HG03103 (cell line): ENCODE results near the gene HLA-F.

Experiments used
- ATAC-seq: cut with Tn5 transposase; IDR thresholded peaks from one replicate; pipeline ENCODE4 v1.9.1; 2021; ENCODE audit warnings: low read depth; ENCODE audit not compliant: unreplicated experiment

The HLA-F gene

DNA sequence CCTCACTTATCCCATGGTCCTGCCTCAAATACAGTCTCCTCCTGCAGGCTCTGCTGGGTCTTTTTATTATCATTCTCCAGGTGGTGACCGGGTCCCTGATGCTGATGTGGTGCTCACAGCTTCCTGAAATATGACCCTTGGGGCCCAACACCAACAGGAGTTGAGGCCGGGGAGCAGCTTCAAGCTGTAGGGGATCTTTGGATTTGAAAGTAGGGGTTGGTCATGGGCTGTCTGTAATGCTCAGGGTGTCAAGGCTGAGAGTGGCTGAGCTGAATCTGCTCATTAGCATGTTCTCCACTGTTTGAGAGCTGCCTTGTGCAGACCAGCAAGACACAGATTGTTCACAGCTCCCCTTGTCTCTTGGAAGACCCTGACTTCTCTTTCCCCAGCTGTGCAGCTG lies 35.5 kb downstream of the HLA-F start:
- no peak for ATAC-seq

DNA sequence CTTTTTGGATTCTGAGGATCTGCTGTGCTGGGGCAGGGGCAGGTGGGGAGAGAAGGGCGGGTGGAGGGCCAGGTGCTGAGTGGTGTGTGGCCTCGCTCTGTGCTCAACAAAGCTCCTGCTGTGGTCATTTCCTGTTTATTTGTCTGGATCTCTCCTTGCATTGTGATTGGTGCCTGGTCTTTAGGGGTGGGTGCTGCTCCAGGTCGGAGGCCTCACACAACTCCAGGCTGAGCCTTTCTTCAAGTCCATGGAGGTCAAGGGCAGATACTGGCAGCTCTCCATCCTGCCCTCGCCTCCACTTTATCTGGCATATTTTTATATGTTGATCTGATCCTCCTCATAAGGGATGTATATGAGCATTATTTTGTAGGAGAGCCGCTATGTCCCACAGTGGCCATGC lies 36.2 kb downstream of the HLA-F start:
- ATAC-seq, result no peak

DNA sequence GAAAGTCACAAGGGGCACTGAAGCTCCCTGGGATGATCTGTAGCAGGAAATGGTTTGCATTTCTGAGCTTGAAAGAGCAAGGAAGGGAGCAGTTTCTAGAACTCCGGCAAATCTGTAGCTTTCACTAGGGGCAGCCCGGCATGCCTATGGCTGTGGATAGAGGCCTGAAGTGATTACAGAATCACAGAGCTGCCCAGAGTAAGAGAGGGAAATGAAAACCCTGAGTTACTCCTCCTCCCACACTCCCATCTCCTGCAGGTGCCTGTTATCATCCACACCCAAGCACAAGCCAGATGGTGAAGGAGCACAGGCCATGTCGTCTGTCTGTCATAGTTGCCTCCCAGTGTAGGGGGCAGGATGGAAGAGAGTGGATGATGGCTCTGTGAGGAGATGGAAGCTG lies 37.1 kb downstream of the HLA-F start:
- no peak for ATAC-seq

DNA sequence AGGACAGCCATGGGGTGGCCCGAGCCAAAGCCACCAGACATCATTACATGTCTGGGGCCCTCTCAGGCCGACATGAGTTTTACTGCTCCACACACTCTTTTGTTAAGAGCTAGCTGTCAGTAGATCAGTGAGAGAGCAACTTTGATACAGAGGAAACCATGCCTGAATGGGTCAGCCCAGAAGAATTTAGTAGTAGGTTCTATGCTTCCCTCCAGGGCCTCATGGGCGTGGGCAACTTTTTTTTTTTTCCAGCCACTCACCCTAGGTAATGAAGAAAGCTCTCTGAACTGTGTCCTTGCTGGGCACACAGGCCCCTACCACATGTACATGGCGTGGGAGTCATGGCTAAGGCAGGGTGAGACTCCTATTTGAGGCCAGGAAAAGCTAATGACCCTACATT lies 38.8 kb downstream of the HLA-F start:
- ATAC-seq, result no peak

DNA sequence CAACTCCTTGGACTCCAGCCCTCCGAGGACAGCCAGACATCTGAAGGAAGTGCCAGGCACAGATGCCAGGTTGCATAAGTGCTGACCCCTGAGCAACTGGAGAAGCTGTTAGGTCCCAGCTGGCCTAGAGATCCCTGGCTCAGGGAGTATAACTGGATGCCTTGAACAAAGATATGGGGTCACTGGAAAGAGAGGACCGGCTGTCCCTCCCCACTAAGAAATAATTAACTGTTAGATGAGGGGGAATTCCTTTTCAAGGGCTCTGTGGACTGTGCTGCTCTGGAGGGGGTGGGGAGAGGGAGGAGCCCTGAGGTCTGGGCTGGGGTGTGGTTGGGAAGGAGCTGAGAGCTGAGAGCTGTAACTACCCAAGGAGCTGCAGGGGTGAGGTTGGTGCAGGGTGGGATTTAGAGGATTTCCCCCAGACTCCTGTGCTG lies 39.6 kb downstream of the HLA-F start:
- ATAC-seq, result no peak

DNA sequence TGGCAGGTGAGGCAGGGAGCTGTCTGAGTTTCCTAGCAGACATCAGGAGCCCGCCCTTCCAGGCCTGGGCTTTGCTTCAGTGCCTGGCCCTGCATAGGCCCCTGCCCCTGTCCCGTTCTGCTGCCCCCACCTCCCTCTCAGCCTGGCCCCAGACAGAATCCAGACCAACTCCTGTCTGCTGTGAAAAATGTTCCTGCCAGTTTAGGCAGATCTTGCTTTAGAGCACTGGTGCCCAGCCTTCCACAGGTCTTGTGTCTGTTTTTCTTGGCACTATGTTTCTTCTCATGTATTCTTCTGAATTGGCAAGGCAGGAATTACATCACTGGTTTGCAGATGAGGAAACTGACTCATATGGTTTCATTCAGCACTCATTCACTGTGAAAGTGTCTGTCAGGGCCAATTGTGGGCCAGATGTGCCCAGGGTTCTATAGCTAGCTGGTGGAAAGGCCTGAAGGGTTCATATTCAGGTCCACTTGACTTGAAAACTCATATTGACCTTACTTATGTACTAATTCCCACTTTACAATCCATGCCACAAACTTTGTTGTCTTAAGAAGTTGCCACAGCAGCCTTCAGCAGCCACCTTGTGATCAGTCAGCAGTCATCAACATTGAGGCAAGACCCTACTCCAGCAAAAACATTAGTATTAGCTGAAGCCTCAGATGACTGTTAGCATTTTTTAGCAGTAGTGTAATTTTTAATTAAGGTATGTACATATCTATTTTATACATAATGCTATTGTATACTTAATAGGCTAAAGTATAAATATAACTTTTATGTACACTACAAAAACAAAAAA lies 40.5 kb downstream of the HLA-F start:
- ATAC-seq, result no peak

DNA sequence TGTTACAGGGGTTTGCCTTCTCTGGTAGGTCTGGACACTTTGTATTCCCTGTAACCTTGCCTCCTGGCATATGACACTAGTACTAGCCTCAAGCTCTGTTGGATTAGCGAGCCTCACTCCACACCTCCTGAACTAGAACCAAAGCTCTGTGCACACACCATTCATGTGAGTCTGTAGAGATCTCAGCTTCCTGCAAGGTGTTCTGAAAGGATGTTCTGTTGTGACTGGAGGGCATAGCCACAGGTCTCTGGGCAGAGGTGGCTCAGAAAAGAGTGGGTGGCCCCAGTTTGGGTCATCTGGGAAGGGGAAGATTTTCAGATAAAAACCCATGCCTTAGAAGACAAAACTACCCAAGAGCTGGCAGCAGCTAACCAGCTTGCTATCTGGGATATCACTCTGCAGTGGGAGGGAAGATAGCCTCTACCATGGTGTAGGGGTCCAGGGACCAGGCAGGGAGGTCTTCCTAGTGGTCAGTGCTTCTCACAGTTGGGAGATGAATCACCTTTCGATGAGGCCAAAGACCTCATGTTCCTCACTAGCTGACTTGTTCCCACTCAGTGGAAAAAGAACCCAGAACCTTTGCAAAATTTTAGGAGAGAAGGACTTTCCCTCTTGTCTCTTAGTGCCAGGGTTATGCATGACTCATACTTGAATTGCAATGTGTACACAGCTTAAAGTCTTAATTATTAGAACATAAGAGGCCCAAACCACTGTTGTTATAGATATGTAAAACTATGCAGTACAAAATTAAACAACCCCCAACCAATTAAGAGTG lies 41.4 kb downstream of the HLA-F start:
- ATAC-seq, result no peak

DNA sequence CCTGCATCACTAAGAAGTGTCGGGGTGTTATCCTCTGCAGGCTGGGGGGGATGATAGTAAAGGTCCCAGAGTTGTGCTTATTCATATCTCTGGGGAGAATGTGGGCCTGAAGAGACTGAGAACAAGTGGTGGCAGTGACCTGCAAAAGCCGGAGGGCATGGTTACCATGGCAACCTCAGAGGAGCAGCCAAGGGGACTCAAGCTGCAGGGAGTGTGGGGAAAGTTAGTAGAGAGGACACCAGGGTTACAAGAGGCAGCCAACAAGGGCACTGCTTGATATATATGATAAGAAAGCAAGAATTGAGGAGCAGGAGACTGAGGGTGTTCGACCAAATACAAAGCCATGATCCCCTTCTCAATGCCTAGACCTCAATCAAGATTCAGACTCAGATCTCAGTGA lies 46.1 kb downstream of the HLA-F start:
- no peak for ATAC-seq

DNA sequence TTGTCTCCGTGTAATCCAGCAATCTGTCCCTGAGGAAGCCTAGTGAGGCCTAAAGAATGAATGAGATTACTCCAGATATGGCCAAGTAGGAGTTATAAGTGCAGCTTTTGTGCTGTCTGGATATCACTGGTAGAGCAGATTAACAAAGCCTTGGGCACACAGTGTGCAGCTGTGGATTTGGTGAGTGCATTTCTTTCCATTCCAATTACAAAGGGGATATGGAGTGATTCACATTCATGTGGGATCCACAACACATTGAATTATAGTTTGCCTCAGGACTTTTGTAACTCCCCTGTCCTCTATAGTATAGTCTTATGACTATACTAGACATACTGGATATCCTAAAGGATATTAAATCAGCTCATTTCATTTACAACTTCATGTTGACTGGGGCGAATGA lies 47.1 kb downstream of the HLA-F start:
- ATAC-seq, result no peak

DNA sequence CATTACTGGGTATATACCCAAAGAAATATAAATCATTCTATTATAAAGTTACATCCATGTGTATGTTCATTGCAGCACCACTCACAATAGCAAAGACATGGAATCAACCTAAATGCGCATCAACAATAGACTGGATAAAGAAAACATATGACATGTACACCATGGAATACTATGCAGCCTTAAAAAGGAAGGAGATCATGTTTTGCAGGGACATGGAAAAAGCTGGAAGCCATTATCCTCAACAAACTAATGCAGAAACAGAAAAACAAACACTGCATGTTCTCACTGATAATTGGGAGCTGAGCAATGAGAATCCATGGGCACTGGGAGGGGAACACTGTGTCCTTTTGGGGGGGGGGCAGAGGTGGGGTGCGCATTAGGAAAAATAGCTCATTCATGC lies 53.5 kb downstream of the HLA-F start:
- no peak for ATAC-seq
